AG09319 (cell line): ENCODE results near the gene TCF4.

Source experiments
- DNase-seq: peaks from one replicate; pipeline ENCODE4 v3.0.0-alpha.2; 2010; ENCODE audit warnings: low read depth; ENCODE audit errors: extremely low read depth
- TF ChIP-seq, protein P1 (sequence below): IDR thresholded peaks from 2 replicates; pipeline ENCODE4 v1.5.1; 2011; ENCODE audit warnings: low read depth, mild to moderate bottlenecking, inconsistent platforms, low read length, moderate library complexity

The TCF4 gene

DNA sequence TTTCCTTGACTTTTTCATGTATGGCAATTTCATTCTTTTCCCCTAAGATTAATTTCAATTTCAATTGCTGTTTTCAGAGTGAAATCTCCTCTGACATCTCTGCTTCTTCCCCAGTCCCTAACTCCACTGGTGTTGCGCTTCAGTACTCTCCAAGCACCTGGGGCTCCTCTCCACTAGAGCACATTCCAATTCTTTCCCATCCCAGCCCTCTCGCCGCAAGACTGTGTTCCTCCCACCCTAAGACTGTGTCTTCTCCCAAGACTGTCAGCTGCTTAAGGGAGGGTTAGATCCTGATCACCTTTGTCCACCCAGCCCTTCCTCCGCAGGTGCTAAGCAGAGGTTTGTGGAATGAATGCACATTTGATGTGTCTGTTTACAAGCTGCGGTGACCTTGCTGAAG lies 373.0 kb downstream of the TCF4 start:
- TF ChIP-seq, protein P1, sequence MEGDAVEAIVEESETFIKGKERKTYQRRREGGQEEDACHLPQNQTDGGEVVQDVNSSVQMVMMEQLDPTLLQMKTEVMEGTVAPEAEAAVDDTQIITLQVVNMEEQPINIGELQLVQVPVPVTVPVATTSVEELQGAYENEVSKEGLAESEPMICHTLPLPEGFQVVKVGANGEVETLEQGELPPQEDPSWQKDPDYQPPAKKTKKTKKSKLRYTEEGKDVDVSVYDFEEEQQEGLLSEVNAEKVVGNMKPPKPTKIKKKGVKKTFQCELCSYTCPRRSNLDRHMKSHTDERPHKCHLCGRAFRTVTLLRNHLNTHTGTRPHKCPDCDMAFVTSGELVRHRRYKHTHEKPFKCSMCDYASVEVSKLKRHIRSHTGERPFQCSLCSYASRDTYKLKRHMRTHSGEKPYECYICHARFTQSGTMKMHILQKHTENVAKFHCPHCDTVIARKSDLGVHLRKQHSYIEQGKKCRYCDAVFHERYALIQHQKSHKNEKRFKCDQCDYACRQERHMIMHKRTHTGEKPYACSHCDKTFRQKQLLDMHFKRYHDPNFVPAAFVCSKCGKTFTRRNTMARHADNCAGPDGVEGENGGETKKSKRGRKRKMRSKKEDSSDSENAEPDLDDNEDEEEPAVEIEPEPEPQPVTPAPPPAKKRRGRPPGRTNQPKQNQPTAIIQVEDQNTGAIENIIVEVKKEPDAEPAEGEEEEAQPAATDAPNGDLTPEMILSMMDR = no peak
- no peak for DNase-seq

- DNase-seq = no peak
- TF ChIP-seq, protein P1 = no peak
These were observed 373.5 kb downstream of the TCF4 start for GRCh38 chr18:55214534-55214933.

DNA sequence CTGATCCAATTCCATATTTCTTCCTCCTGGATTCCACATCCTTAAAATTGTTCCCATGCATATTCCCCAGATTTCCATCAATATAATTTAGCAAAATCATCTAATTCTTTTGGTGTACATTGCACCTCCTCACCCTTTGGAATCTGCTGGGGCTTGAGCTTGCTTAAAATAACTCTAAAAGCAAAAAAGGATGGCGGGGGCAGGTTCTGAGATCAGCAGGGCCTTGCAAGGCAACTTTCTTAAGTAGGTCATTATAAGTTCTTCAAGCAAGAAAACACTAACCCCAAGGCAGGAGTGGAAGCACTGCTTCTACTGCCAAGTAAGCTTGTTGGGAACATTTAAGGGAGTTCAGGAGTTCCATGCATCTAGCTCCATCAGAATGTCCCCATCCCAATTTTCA lies 374.4 kb downstream of the TCF4 start:
- TF ChIP-seq, protein P1 = no peak
- no peak for DNase-seq

DNA sequence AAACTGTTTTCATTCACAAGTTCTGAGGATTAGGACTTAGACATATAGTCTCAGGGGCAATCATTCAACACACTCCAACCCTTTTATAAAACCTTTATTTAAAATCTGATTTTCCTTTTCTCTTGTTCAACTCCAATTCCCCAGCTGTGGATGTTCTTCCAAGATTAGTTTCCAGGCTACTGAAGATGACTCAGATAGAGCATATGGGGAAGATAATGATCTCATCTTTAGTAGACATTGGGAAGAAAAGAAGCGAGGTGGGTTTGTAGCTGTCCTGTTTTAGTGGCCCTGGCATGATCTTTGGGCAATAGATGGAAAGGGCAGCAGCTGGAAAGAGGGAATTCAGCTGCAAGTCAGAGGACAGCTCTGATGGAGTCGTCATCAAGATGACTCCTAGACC lies 381.1 kb downstream of the TCF4 start:
- DNase-seq = no peak
- TF ChIP-seq, protein P1 = no peak

DNA sequence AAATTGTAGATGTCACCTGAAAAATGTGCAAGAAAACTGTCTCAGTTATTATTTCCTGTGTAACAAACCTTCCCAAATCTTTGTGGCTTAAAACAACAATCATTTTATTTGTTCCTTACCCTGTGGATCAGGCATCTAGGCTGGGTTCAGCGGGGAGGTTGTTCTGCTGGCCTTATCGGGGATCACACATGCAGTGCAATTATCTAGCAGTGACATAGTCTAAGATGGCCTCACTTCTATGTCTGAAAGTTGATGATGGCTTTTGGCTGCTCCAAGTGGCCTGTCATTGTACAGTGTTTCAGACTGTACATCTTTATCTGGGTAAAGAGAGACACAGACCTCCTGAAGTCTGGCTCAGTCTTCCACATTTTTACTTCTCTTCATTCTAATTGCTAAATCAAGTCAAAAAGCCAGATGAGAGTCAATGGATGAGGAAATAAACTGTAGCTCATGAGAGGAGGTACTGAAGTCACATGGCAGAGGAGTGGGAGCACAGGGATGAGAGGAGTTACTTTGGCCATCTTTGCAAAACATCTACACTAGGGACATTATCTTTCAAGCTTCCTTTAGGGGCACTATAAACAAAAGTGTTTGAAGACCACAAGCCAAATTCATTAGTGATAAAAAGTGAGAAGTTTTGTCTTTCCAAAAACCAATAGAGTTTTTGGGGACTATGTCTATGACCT lies 385.6 kb downstream of the TCF4 start:
- no peak for DNase-seq

DNA sequence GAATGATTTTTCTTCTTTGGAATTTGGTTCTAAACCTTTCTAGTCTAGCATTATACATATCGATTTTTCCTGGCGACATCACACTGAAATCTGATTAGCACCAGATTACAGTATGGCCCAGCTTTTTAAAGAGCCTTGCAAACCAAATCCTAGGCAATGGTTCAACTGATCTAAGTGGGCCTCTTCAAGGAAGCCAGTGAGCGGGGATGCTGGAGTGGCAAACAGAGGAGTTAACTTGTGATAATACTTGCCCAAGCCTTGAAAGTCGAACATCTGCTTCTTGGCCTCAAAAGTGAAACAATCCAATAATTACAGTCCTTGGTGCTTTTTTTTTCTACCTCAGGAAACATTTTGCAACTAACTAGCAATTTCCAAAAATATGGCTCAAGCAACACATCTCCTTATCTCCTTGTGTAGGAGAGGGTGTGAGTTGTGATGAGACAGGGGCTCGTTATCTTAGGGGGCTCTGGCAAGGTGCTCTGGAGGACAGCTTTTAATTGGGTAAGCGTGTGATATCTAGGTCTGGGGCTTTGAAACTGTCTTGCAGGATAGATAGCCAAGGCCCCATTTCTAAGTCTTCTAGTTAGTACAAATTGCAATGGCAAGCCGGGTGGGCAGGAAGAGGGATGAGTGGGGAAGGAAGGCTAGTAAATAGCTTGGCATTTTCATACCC lies 388.6 kb downstream of the TCF4 start:
- no peak for DNase-seq
- TF ChIP-seq, protein P1 = no peak

More for the DNA sequence above, 385.6 kb downstream of the TCF4 start:
- TF ChIP-seq, protein P1 = no peak

- TF ChIP-seq, protein P1 = no peak
- DNase-seq = no peak
These were observed 392.1 kb downstream of the TCF4 start for GRCh38 chr18:55195863-55196262.
